Measurements from ENCODE around the gene TBL2.
"Not testable (repeated sequence)": the region's sequence is repeated elsewhere in the genome, so short reads cannot be mapped to it uniquely, and the experiment has no call there.

TBL2 gene

DNA sequence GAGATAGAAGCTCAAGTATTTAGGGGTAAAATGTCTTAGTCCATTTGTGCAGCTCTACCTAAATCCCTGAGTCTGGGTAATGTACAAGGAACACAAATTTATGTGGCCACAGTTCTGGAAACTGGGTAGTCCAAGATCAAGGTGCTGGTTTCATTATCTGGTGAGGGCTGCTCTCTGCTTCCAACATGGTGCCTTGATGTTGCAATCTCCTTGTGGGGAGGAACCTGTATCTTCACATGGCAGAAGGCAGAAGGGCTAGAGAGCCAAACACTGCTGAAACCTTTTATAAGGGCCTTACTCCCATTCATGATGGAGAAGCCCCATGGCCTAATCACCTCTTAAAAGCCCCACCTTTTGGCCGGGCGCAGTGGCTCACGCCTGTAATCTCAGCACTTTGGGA is 47.6 kb downstream of the TBL2 start:
- DNase-seq = no peak

GRCh38 chr7:73526896-73527821 is 51.2 kb downstream of the TBL2 start:
- DNase-seq = no peak

DNA sequence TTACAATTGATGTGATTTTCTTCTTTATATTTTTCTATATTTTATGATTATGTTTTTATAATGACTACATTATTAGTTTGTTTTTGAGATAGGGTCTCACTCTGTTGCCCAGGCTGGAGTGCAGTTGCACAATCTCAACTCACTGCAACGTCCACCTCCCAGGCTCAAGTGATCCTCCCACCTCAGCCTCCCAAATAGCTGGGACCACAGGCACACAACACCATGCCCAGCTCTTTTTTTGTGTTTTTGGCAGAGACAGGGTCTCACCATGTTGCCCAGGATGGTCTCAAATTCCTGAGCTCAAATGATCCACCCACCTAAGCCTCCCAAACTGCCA is 52.3 kb downstream of the TBL2 start:
- not testable (repeated sequence) for DNase-seq

DNA sequence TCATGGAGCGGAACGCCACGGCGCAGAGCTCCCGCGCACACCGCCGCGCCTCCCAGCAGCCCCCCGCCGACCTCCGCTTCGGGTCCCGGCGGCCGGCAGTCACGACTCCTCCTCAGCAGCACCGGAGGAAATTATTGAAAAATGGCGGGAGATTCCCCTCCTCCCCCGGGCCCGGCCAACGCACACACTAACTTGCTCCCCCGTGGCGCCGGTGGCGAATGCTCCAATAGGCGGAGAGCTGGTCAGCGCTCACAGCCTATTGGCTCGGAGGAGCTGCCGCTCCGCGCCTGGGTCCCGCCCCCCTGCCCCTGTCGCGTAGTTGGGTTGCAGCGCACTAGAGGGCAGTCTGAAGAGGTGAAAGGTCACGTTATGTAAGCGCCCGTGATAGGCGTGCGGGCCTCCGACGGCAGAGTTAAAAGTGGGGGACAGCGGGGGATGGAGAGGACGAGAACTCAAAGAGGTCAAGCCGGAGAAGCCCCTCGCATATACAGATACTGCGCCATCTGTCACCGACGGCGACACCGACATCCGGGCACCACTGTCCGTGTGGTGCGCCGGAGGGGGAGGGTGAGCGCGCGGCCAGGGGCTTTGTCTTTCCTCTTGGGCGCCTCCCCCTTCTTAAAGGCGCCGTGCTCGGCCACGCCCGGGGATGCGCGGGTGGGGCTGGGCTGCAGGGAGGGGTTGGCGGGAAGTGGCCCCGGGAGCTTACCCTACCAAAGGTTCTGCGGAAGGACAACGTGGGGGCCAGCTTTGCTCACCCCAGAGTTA is 56.1 kb downstream of the TBL2 start, which contains the start of gene BAZ1B:
BAZ1B (minus strand) TSS at position 189 of the 768 bp plus-strand sequence. CDS start 360 bp downstream, outside the sequence.
- DNase-seq = peak; percentile 99

- no peak for DNase-seq
These were observed 56.7 kb downstream of the TBL2 start for GRCh38 chr7:73521636-73522104.

- DNase-seq = no peak
These were observed 57.4 kb downstream of the TBL2 start for GRCh38 chr7:73520673-73521635.

DNA sequence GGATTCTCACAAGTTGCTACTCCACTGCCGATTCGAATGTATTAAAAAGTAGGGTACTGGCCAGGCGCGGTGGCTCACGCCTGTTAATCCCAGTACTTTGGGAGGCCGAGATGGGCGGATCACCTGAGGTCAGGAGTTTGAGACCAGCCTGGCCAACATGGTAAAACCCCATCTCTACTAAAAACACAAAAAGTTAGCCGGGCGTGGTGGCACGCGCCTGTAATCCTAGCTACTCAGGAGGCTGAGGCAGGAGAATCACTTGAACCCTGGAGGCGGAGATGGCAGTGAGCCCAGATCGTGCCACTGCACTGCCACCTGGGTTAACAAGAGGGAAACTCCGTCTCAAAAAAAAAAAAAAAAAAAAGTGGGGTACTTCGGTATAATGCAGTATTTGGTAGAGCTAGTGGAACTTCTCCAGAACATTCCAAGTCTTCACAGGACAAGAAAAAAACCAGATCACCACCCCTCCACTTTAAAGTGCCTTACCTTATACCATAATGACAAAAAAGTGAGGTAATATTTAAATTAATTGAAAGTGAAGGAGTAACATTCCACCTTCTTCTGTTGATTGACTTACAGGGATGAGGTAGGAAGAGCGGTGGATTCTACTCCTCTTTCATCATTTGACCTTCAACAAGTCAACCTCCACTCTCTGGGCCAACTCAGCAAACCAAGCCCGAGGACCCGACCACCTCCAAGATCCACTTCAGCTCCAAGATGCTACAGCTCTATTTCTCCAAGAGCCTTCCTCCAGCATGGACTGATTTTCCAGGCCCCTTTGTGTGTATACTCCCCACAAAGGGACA is 58.3 kb downstream of the TBL2 start:
- DNase-seq = peak; percentile 29

- DNase-seq = no peak
These were observed 59.9 kb downstream of the TBL2 start for GRCh38 chr7:73518470-73518869.

Measured in CD4-positive, alpha-beta T cell treated with Interleukin-4 for 4 hours (primary cell).